HG02943 (cell line): ENCODE measurements around the gene CPEB1.
"Not testable (repeated sequence)": the region's sequence is repeated elsewhere in the genome, so short reads cannot be mapped to it uniquely, and the experiment has no call there.

ENCODE experiments used
- ATAC-seq: cut with Tn5 transposase; IDR thresholded peaks from one replicate; pipeline ENCODE4 v1.9.1; 2021; ENCODE audit warnings: mild to moderate bottlenecking, low read depth, moderate library complexity; ENCODE audit not compliant: unreplicated experiment

CPEB1 gene

GRCh38 chr15:82532383-82532990, 114.7 kb downstream of the CPEB1 start:
- ATAC-seq, result no peak

GRCh38 chr15:82531496-82532382, 115.4 kb downstream of the CPEB1 start:
- no peak for ATAC-seq

- peak; percentile 91 for ATAC-seq
Measured at GRCh38 chr15:82530606-82531379, 116.4 kb downstream of the CPEB1 start.

- ATAC-seq, result no peak
Measured at GRCh38 chr15:82530006-82530405, 117.2 kb downstream of the CPEB1 start.

- not testable (repeated sequence) for ATAC-seq
Measured at GRCh38 chr15:82513587-82513986, 133.6 kb downstream of the CPEB1 start.

- not testable (repeated sequence) for ATAC-seq
Measured at GRCh38 chr15:82507693-82508092, 139.5 kb downstream of the CPEB1 start.

- ATAC-seq, result not testable (repeated sequence)
Measured at GRCh38 chr15:82507087-82507486, 140.1 kb downstream of the CPEB1 start.

GRCh38 chr15:82505842-82506241, 141.3 kb downstream of the CPEB1 start:
- not testable (repeated sequence) for ATAC-seq

- not testable (repeated sequence) for ATAC-seq
Measured at GRCh38 chr15:82504074-82504473, 143.1 kb downstream of the CPEB1 start.

GRCh38 chr15:82502700-82503339, 144.3 kb downstream of the CPEB1 start:
- not testable (repeated sequence) for ATAC-seq

GRCh38 chr15:82500772-82501171, 146.4 kb downstream of the CPEB1 start:
- ATAC-seq, result not testable (repeated sequence)

- ATAC-seq, result not testable (repeated sequence)
Measured at GRCh38 chr15:82497978-82498377, 149.2 kb downstream of the CPEB1 start.
